Transverse colon (tissue), 4 donors: ENCODE data around the gene SRSF4. TPM values are rescaled to one million over a fixed set of nuclear protein-coding genes. Genes with fewer than 3 reads are reported as not detected.
A peak's percentile ranks its signal among the peaks of the same experiment; 100 is the strongest.

Experiments used
- DNase-seq: peaks from one replicate; pipeline ENCODE4 v3.0.0-alpha.2; 2019
- H3K27ac ChIP-seq, 4 donors: fragments of 200-600 bp; sonication (generic); 2 replicates each; pipeline ENCODE4 v1.5.1; 2016 to 2018; ENCODE audit warnings: inconsistent platforms in 4 of 4
- H3K27me3 ChIP-seq: fragments of 200-600 bp; sonication (generic); 2 replicates; pipeline ENCODE4 v1.5.1; 2017; ENCODE audit warnings: inconsistent platforms
- H3K36me3 ChIP-seq, 4 donors: fragments of 200-600 bp; sonication (generic); 2 replicates each; pipeline ENCODE4 v1.5.1; 2017 to 2019; ENCODE audit warnings: inconsistent platforms in 4 of 4
- H3K4me1 ChIP-seq, 4 donors: fragments of 200-600 bp; sonication (generic); 2 replicates each; pipeline ENCODE4 v1.5.1; 2017 to 2020; ENCODE audit warnings: inconsistent platforms in 4 of 4
- H3K4me3 ChIP-seq, 4 donors: fragments of 200-600 bp; sonication (generic); 1 replicate in 1 of 4; 2 replicates in 3 of 4; pipeline versions ENCODE4 v1.5.1 to v1.6.1; 2017 to 2019; ENCODE audit warnings: inconsistent platforms in 4 of 4
- H3K9me3 ChIP-seq, 2 donors: fragments of 200-600 bp; sonication (generic); 2 replicates each; pipeline ENCODE4 v1.5.1; 2017 to 2019; ENCODE audit warnings: inconsistent platforms in 2 of 2
- CTCF ChIP-seq, 5 experiments: fragments of 200-600 bp in 3 of 5; fragments of 450-650 bp in 2 of 5; sonication (generic) in 3 of 5; IDR thresholded peaks; 1 replicate in 2 of 5; 2 replicates in 3 of 5; pipeline ENCODE4 v1.5.1; 2016 to 2017; ENCODE audit warnings: antibody characterized with exemption in 5 of 5, inconsistent platforms in 3 of 5, mild to moderate bottlenecking in 2 of 5, moderate library complexity in 1 of 5
- EP300 ChIP-seq: sonication (generic); formaldehyde crosslinking; IDR thresholded peaks from one replicate; pipeline ENCODE4 v1.6.1; 2017; ENCODE audit warnings: antibody characterized with exemption, low read depth
- POLR2A ChIP-seq: fragments of 450-650 bp; IDR thresholded peaks from one replicate; pipeline ENCODE4 v1.6.1; 2016; ENCODE audit warnings: antibody characterized with exemption, mild to moderate bottlenecking, moderate library complexity
- POLR2AphosphoS5 ChIP-seq, 3 donors: sonication (generic); formaldehyde crosslinking; IDR thresholded peaks; one replicate each; pipeline ENCODE4 v1.6.1; 2016; ENCODE audit warnings: antibody characterized with exemption in 3 of 3
- WGBS, 2 donors: methylation state at CpG; one replicate each; pipeline ENCODE4 v1.1.5; 2018; ENCODE audit warnings: low coverage in 1 of 2; 5-methylcytosine and 5-hydroxymethylcytosine counted together
- in situ Hi-C, 4 donors: fragments of 200-750 bp; cut with MboI; loops; one replicate each; pipeline versions ENCODE4 v1.15.0 to v1.15.1; 2017; ENCODE audit warnings: low sequenced_read_pairs in 3 of 4, low pct_ligation_motif_present in 1 of 4, low pct_unique_long_range_greater_than_20kb in 1 of 4
- intact Hi-C: fragments of 100-400 bp; cut with DNase I; formaldehyde crosslinking; loops from one replicate; pipeline ENCODE4 v1.15.1; 2023; ENCODE audit warnings: low total_unique reads
- total RNA-seq, 4 donors: library from RNA; depleted of rRNA; stranded (reverse); fragments of >200 nt; gene quantifications; one replicate each; pipeline ENCODE4 v1.1.0, GENCODE V29; 2016

The SRSF4 gene
- total RNA-seq, 4 donors from 2014 or later = 67.3 to 98.0 (median 72.4) TPM

- DNase-seq = no peak
- H3K4me1 ChIP-seq = peaks cover 28 to 63% (median 45%) of the 10 kb centered on the region in 4 donors
These were observed 945 bp downstream of the SRSF4 start for GRCh38 chr1:29180497-29181412.

GRCh38 chr1:29179641-29180184 is 2.0 kb downstream of the SRSF4 start:
- in situ Hi-C loops (no loop called here), intact Hi-C loops (loop anchor here (5.0 kb wide), 1 partner anchor 57 kb away; the partner anchor contains the start of gene TMEM200B)
- TF ChIP-seq POLR2A = no peak
- no peak for TF ChIP-seq EP300
- no peak for TF ChIP-seq POLR2AphosphoS5 (IDR thresholded peaks at IDR 0.05)
- TF ChIP-seq CTCF (IDR thresholded peaks at IDR 0.05) = no peak
- DNase-seq = no peak
- no peaks in the 10 kb centered on the region for H3K27me3 ChIP-seq
- no peaks in the 10 kb centered on the region for H3K9me3 ChIP-seq
- peaks cover 28 to 67% (median 45%) of the 10 kb centered on the region in 4 donors for H3K4me1 ChIP-seq
- peaks cover 0 to 6% (median 0%) of the 10 kb centered on the region in 4 donors for H3K36me3 ChIP-seq
- peak overlapping the region in 3 of 4 donors; percentile 91 to 99 (median 97) for H3K4me3 ChIP-seq
- H3K27ac ChIP-seq = peak overlapping the region; percentile 99 to 100 (median 100)
- WGBS, 2 donors = 6 to 13% methylated on average over 2 to 4 of the region's 4 CpGs

More at GRCh38 chr1:29180497-29181412, 945 bp downstream of the SRSF4 start:
- TF ChIP-seq POLR2AphosphoS5 (IDR thresholded peaks at IDR 0.05) (no peak), EP300 (no peak), CTCF (IDR thresholded peaks at IDR 0.05) (no peak), POLR2A (no peak)
- Histone ChIP-seq H3K9me3 (no peaks in the 10 kb centered on the region), H3K27ac (peak overlapping the region; percentile 99 to 100 (median 100)), H3K36me3 (peaks cover 0 to 6% (median 0%) of the 10 kb centered on the region in 4 donors), H3K27me3 (no peaks in the 10 kb centered on the region), H3K4me3 (peak overlapping the region; percentile 91 to 99 (median 95))
- WGBS, 2 donors = 0% methylated on average over 9 to 32 of the region's 32 CpGs
- in situ Hi-C loops (no loop called here), intact Hi-C loops (loop anchor here (5.0 kb wide), 1 partner anchor 58 kb away; the partner anchor contains the start of gene TMEM200B)

- H3K27me3 ChIP-seq = no peaks in the 10 kb centered on the region
- no peak overlapping the region for H3K4me3 ChIP-seq
- in situ Hi-C loops (no loop called here), intact Hi-C loops (no loop called here)
- TF ChIP-seq EP300 (no peak), POLR2AphosphoS5 (IDR thresholded peaks at IDR 0.05) (no peak), CTCF (IDR thresholded peaks at IDR 0.05) (no peak), POLR2A (no peak)
- H3K9me3 ChIP-seq = no peaks in the 10 kb centered on the region
- peak overlapping the region; percentile 55 to 100 (median 68) for H3K27ac ChIP-seq
- 68 to 73% methylated on average over 12 of the region's 12 CpGs for WGBS, 2 donors
- peaks cover 0 to 6% (median 0%) of the 10 kb centered on the region in 4 donors for H3K36me3 ChIP-seq
- DNase-seq = no peak
- H3K4me1 ChIP-seq = peaks cover 23 to 69% (median 43%) of the 10 kb centered on the region in 4 donors
These were observed 4.5 kb downstream of the SRSF4 start for GRCh38 chr1:29177022-29177705.

- no peak overlapping the region for H3K4me3 ChIP-seq
- H3K36me3 ChIP-seq = peaks cover 0 to 6% (median 0%) of the 10 kb centered on the region in 4 donors
- peaks cover 29 to 74% (median 45%) of the 10 kb centered on the region in 4 donors for H3K4me1 ChIP-seq
- no peaks in the 10 kb centered on the region for H3K9me3 ChIP-seq
- H3K27me3 ChIP-seq = no peaks in the 10 kb centered on the region
- intact Hi-C loops (no loop called here), in situ Hi-C loops (no loop called here)
- no peak for TF ChIP-seq POLR2A
- TF ChIP-seq EP300 = no peak
- no peak for TF ChIP-seq POLR2AphosphoS5 (IDR thresholded peaks at IDR 0.05)
- TF ChIP-seq CTCF (IDR thresholded peaks at IDR 0.05) = no peak
- no peak for DNase-seq
- peak overlapping the region; percentile 55 to 100 (median 68) for H3K27ac ChIP-seq
- 31 to 42% methylated on average over 4 of the region's 4 CpGs for WGBS, 2 donors
These were observed 5.1 kb downstream of the SRSF4 start for GRCh38 chr1:29176576-29176975.
